ENCODE results near the gene TCERG1L. TPM values are rescaled to one million over a fixed set of nuclear protein-coding genes. Genes with fewer than 3 reads are reported as not detected.
"Not testable (repeated sequence)": the region's sequence is repeated elsewhere in the genome, so short reads cannot be mapped to it uniquely, and the experiment has no call there.

The TCERG1L gene
- total RNA-seq, 2 donors from 2014 or later, result 0.12 TPM; not detected in 1

GRCh38 chr10:131082991-131083481 lies 228.5 kb downstream of the TCERG1L start:
- H3K9me3 ChIP-seq, result no peaks in the 10 kb centered on the region
- DNase-seq (ENCODE audit: low spot score), result no peak
- no peaks in the 10 kb centered on the region for H3K27me3 ChIP-seq
- no peak overlapping the region for H3K27ac ChIP-seq
- no peaks in the 10 kb centered on the region for H3K4me1 ChIP-seq
- no peak for TF ChIP-seq CTCF (IDR thresholded peaks at IDR 0.05)
- no peak overlapping the region for H3K4me3 ChIP-seq
- H3K36me3 ChIP-seq, result no peaks in the 10 kb centered on the region

- Histone ChIP-seq H3K36me3 (no peaks in the 10 kb centered on the region), H3K27me3 (no peaks in the 10 kb centered on the region), H3K4me3 (no peak overlapping the region), H3K9me3 (no peaks in the 10 kb centered on the region), H3K4me1 (no peaks in the 10 kb centered on the region), H3K27ac (no peak overlapping the region)
- no peak for TF ChIP-seq CTCF (IDR thresholded peaks at IDR 0.05)
- DNase-seq (ENCODE audit: low spot score), result no peak
Observed at GRCh38 chr10:131082201-131082850, 229.2 kb downstream of the TCERG1L start.

- H3K27me3 ChIP-seq, result no peaks in the 10 kb centered on the region
- no peak overlapping the region for H3K27ac ChIP-seq
- TF ChIP-seq CTCF (IDR thresholded peaks at IDR 0.05), result no peak
- H3K9me3 ChIP-seq, result no peaks in the 10 kb centered on the region
- H3K4me3 ChIP-seq, result no peak overlapping the region
- no peaks in the 10 kb centered on the region for H3K4me1 ChIP-seq
- H3K36me3 ChIP-seq, result no peaks in the 10 kb centered on the region
- no peak for DNase-seq (ENCODE audit: low spot score)
Observed at GRCh38 chr10:131081786-131082185, 229.7 kb downstream of the TCERG1L start.

GRCh38 chr10:131081376-131081775 lies 230.1 kb downstream of the TCERG1L start:
- Histone ChIP-seq H3K27ac (no peak overlapping the region), H3K27me3 (no peaks in the 10 kb centered on the region), H3K36me3 (no peaks in the 10 kb centered on the region), H3K4me3 (no peak overlapping the region), H3K9me3 (no peaks in the 10 kb centered on the region), H3K4me1 (no peaks in the 10 kb centered on the region)
- TF ChIP-seq CTCF (IDR thresholded peaks at IDR 0.05), result no peak
- DNase-seq (ENCODE audit: low spot score), result no peak

GRCh38 chr10:131080571-131080970 lies 230.9 kb downstream of the TCERG1L start:
- Histone ChIP-seq H3K27me3 (no peaks in the 10 kb centered on the region), H3K4me1 (no peaks in the 10 kb centered on the region), H3K4me3 (no peak overlapping the region), H3K27ac (no peak overlapping the region), H3K36me3 (no peaks in the 10 kb centered on the region), H3K9me3 (no peaks in the 10 kb centered on the region)
- no peak for DNase-seq (ENCODE audit: low spot score)
- TF ChIP-seq CTCF (IDR thresholded peaks at IDR 0.05), result no peak

GRCh38 chr10:131079314-131079713 lies 232.2 kb downstream of the TCERG1L start:
- no peak overlapping the region for H3K4me3 ChIP-seq
- H3K27me3 ChIP-seq, result no peaks in the 10 kb centered on the region
- DNase-seq (ENCODE audit: low spot score), result no peak
- no peaks in the 10 kb centered on the region for H3K36me3 ChIP-seq
- no peaks in the 10 kb centered on the region for H3K4me1 ChIP-seq
- no peak overlapping the region for H3K27ac ChIP-seq
- no peak for TF ChIP-seq CTCF (IDR thresholded peaks at IDR 0.05)
- no peaks in the 10 kb centered on the region for H3K9me3 ChIP-seq

GRCh38 chr10:131078882-131079280 lies 232.6 kb downstream of the TCERG1L start:
- H3K27me3 ChIP-seq; H3K27ac ChIP-seq; H3K4me1 ChIP-seq; H3K9me3 ChIP-seq; H3K4me3 ChIP-seq; H3K36me3 ChIP-seq; DNase-seq (ENCODE audit: low spot score): not testable (repeated sequence)

Data from right atrium auricular region (tissue), 2 donors.